GM12878 (cell line): ENCODE results near the gene RAB31. TPM values are rescaled to one million over a fixed set of nuclear protein-coding genes. Genes with fewer than 3 reads are reported as not detected.

ENCODE experiments used
- ATAC-seq: fragments of 200-7000 bp; cut with Tn5 transposase; 3 replicates; pipeline ENCODE4 v1.9.1; 2020; ENCODE audit warnings: mild to moderate bottlenecking, moderate library complexity
- BruUV-seq: library from RNA; stranded (reverse); fragments of 400-500 nt; replicated peaks from 2 replicates; lab custom pipeline; 2021; lab: Mats Ljungman, UMichigan
- CTCF ChIA-PET: fragments of 300-600 bp; sonication (Branson Sonifier 250); formaldehyde crosslinking; extraction: SDS; loops from one replicate; lab custom pipeline; 2021; ENCODE audit warnings: inconsistent platforms; lab: Yijun Ruan, JAX
- POLR2A ChIA-PET: fragments of 350-600 bp; formaldehyde crosslinking; extraction: SDS; loops from one replicate; lab custom pipeline; 2021; ENCODE audit warnings: inconsistent platforms; lab: Charles Lee
- RAD21 ChIA-PET: fragments of 300-600 bp; sonication (Branson Sonifier 250); formaldehyde crosslinking; loops from one replicate; lab custom pipeline; 2023; ENCODE audit warnings: antibody characterized with exemption; ENCODE audit not compliant: unreplicated experiment; lab: Charles Lee
- SMC1A ChIA-PET: fragments of 300-600 bp; sonication (Branson Sonifier 250); formaldehyde crosslinking; loops from one replicate; lab custom pipeline; 2023; ENCODE audit not compliant: unreplicated experiment, uncharacterized antibody; lab: Charles Lee
- DNase-seq: peaks from one replicate; pipeline ENCODE4 v3.0.0-alpha.2; 2011; ENCODE audit warnings: low read depth, low spot score
- FAIRE-seq: peaks from 3 replicates; lab custom pipeline; 2011; peaks lifted over from hg19 to GRCh38; lab: Jason Lieb, UNC
- H2AFZ ChIP-seq: 2 replicates; pipeline ENCODE4 v1.6.0; 2011; ENCODE audit warnings: low read depth, low read length, control low read depth; ENCODE audit not compliant: control insufficient read depth
- H3K27ac ChIP-seq: 2 replicates; pipeline ENCODE4 v1.5.1; 2011; ENCODE audit warnings: control low read depth; ENCODE audit not compliant: control insufficient read depth, insufficient read depth
- H3K27me3 ChIP-seq, 2 experiments: replicated peaks in 1 of 2; 2 replicates each; pipeline versions ENCODE4 v1.6.0 to v1.6.1; 2011; ENCODE audit warnings: low read length in 1 of 2; ENCODE audit not compliant: control insufficient read depth in 2 of 2, insufficient read depth in 2 of 2
- H3K36me3 ChIP-seq, 2 experiments: 2 replicates each; pipeline ENCODE4 v1.5.1; 2011; ENCODE audit warnings: low read length in 1 of 2; ENCODE audit not compliant: control insufficient read depth in 2 of 2, insufficient read depth in 2 of 2
- H3K4me1 ChIP-seq: 2 replicates; pipeline ENCODE4 v1.6.1; 2011; ENCODE audit warnings: mild to moderate bottlenecking, low read length, moderate library complexity, mixed read lengths; ENCODE audit not compliant: control insufficient read depth, insufficient read depth
- H3K4me2 ChIP-seq: 2 replicates; pipeline ENCODE4 v1.6.0; 2011; ENCODE audit warnings: control low read depth; ENCODE audit not compliant: control insufficient read depth, insufficient read depth
- H3K4me3 ChIP-seq: fragments of 200-600 bp; sonication (generic); 2 replicates; pipeline ENCODE4 v1.5.1; 2016
- H3K79me2 ChIP-seq: 2 replicates; pipeline ENCODE4 v1.6.0; 2011; ENCODE audit warnings: low read length; ENCODE audit not compliant: control insufficient read depth, insufficient read depth
- H3K9ac ChIP-seq: 2 replicates; pipeline ENCODE4 v1.8.0; 2011; ENCODE audit warnings: low read length, control low read depth, mixed read lengths; ENCODE audit not compliant: control insufficient read depth, insufficient read depth
- H3K9me3 ChIP-seq: replicated peaks from 3 replicates; pipeline ENCODE4 v1.5.1; 2011; ENCODE audit warnings: mild to moderate bottlenecking, low read length; ENCODE audit not compliant: control insufficient read depth, insufficient read depth
- H4K20me1 ChIP-seq: 2 replicates; pipeline ENCODE4 v1.6.0; 2011; ENCODE audit not compliant: control insufficient read depth, insufficient read depth
- BCL11A ChIP-seq: IDR thresholded peaks from 2 replicates; pipeline ENCODE4 v1.6.1; 2011; ENCODE audit warnings: low read depth, low read length
- BMI1 ChIP-seq: fragments of 450-650 bp; IDR thresholded peaks from 2 replicates; pipeline ENCODE4 v1.6.1; 2016; ENCODE audit warnings: mild to moderate bottlenecking, moderate library complexity, borderline replicate concordance
- BRCA1 ChIP-seq: IDR thresholded peaks from 2 replicates; pipeline ENCODE4 v1.6.1; 2011; ENCODE audit warnings: low read depth, low read length, improper control_type of control experiment
- ELK1 ChIP-seq: IDR thresholded peaks from 2 replicates; pipeline ENCODE4 v1.6.1; 2012; ENCODE audit warnings: low read depth, low read length, improper control_type of control experiment
- HDAC2 ChIP-seq: fragments of 200-600 bp; sonication (generic); IDR thresholded peaks from 2 replicates; pipeline ENCODE4 v1.6.1; 2017
- IRF4 ChIP-seq: IDR thresholded peaks from 2 replicates; pipeline ENCODE4 v1.6.1; 2011; ENCODE audit warnings: low read depth, low read length
- JUNB ChIP-seq: IDR thresholded peaks from 2 replicates; pipeline ENCODE4 v1.6.1; 2016; ENCODE audit warnings: antibody characterized with exemption, mild to moderate bottlenecking
- LARP7 ChIP-seq: fragments of 450-650 bp; IDR thresholded peaks from 2 replicates; pipeline ENCODE4 v1.6.1; 2017; ENCODE audit warnings: mild to moderate bottlenecking
- MEF2B ChIP-seq: fragments of 450-650 bp; IDR thresholded peaks from 2 replicates; pipeline ENCODE4 v1.6.1; 2018; ENCODE audit warnings: mild to moderate bottlenecking, moderate library complexity; ENCODE audit not compliant: partially characterized antibody, poor library complexity, severe bottlenecking
- MXI1 ChIP-seq: fragments of 150-350 bp; IDR thresholded peaks from 2 replicates; pipeline ENCODE4 v1.6.1; 2011; ENCODE audit warnings: low read depth, mild to moderate bottlenecking, inconsistent platforms, low read length, improper control_type of control experiment
- NR2C2 ChIP-seq: IDR thresholded peaks from 2 replicates; pipeline ENCODE4 v1.6.1; 2011; ENCODE audit warnings: borderline replicate concordance, low read depth; ENCODE audit not compliant: control insufficient read depth, insufficient read length
- PAX5 ChIP-seq: IDR thresholded peaks from 2 replicates; pipeline ENCODE4 v1.6.1; 2011; ENCODE audit warnings: low read depth, low read length, borderline replicate concordance
- PKNOX1 ChIP-seq: fragments of 450-650 bp; IDR thresholded peaks from 2 replicates; pipeline ENCODE4 v1.6.1; 2016; ENCODE audit warnings: mild to moderate bottlenecking
- RAD51 ChIP-seq: fragments of 450-650 bp; IDR thresholded peaks from 2 replicates; pipeline ENCODE4 v1.6.1; 2016; ENCODE audit warnings: moderate library complexity, mild to moderate bottlenecking, inconsistent platforms
- RB1 ChIP-seq: fragments of 450-650 bp; formaldehyde crosslinking; IDR thresholded peaks from 2 replicates; pipeline ENCODE4 v1.6.1; 2017; ENCODE audit warnings: mild to moderate bottlenecking, borderline replicate concordance
- RBBP5 ChIP-seq: fragments of 200-600 bp; sonication (generic); conservative IDR thresholded peaks from 2 replicates; pipeline ENCODE4 v1.6.1; 2016
- RELB ChIP-seq: fragments of 450-650 bp; IDR thresholded peaks from 2 replicates; pipeline ENCODE4 v1.6.1; 2017; ENCODE audit warnings: low read depth, mild to moderate bottlenecking, moderate library complexity
- SRF ChIP-seq, 2 experiments: IDR thresholded peaks; 2 replicates each; pipeline ENCODE4 v1.6.1; 2011; ENCODE audit warnings: low read depth in 2 of 2, low read length in 2 of 2, mild to moderate bottlenecking in 1 of 2, moderate library complexity in 1 of 2
- TCF3 ChIP-seq: IDR thresholded peaks from 2 replicates; pipeline ENCODE4 v1.6.1; 2012; ENCODE audit warnings: low read depth, mild to moderate bottlenecking, low read length, borderline replicate concordance; ENCODE audit not compliant: insufficient read depth
- YBX1 ChIP-seq: fragments of 450-650 bp; IDR thresholded peaks from 2 replicates; pipeline ENCODE4 v1.6.1; 2016; ENCODE audit warnings: antibody characterized with exemption
- YY1 ChIP-seq: IDR thresholded peaks from 2 replicates; pipeline ENCODE4 v1.6.1; 2011; ENCODE audit warnings: low read depth, mild to moderate bottlenecking, low read length
- WGBS: methylation state at CpG from one replicate; pipeline ENCODE4 v1.1.6; 2016; ENCODE audit warnings: low lambda C conversion rate; ENCODE audit not compliant: insufficient replicate concordance, insufficient coverage; ENCODE audit errors: missing lambda C conversion rate; 5-methylcytosine and 5-hydroxymethylcytosine counted together
- in situ Hi-C: fragments of 300-500 bp; cut with MboI; formaldehyde crosslinking; loops from 9 replicates; pipeline ENCODE4 v1.14.3; 2018; ENCODE audit warnings: mixed read lengths
- intact Hi-C: fragments of 100-400 bp; cut with micrococcal nuclease; formaldehyde crosslinking; loops from one replicate; pipeline ENCODE4 v1.14.2; 2022; ENCODE audit not compliant: unreplicated experiment
- polyA plus RNA-seq, 11 experiments: library from polyadenylated mRNA; depleted of rRNA in 4 of 11; unstranded in 6 of 11; stranded (reverse) in 5 of 11; fragments of >200 nt; fragmentation: Nextera tagmentation in 4 of 11; fragmentation: Illumina TruSeq in 1 of 11; extraction: Ambion mirVana in 4 of 11; extraction: Trizol in 1 of 11; gene quantifications; 1 replicate in 1 of 11; 2 replicates in 10 of 11; pipeline versions ENCODE4 v1.2.1 to v1.2.3, GENCODE V29; 2011 to 2016; ENCODE audit warnings: inconsistent platforms in 2 of 11, missing spikeins in 2 of 11, low read depth in 1 of 11
- total RNA-seq, 4 experiments: library from RNA; depleted of rRNA in 3 of 4; stranded (reverse); fragments of >200 nt in 3 of 4; fragmentation: Illumina TruSeq in 1 of 4; extraction: Trizol in 1 of 4; gene quantifications; 2 replicates each; pipeline versions ENCODE4 v1.2.1 to v1.2.3, GENCODE V29; 2013 to 2021

The RAB31 gene
- total and polyA plus RNA-seq, 10 of the 15 experiments (the other 5 are each of a cell fraction or from before 2014, with no cell fraction given): 0.80 to 23.3 (median 12.2) TPM

GRCh38 chr18:9869715-9870430 is 161.8 kb downstream of the RAB31 start:
- Histone ChIP-seq H3K36me3 (no peaks in the 10 kb centered on the region), H3K4me3 (no peak overlapping the region), H3K79me2 (no peaks in the 10 kb centered on the region), H3K4me1 (peaks cover 11% of the 10 kb centered on the region), H3K27ac (no peak overlapping the region), H2AFZ (peak overlapping the region; percentile 15), H4K20me1 (no peaks in the 10 kb centered on the region), H3K27me3 (no peaks in the 10 kb centered on the region), H3K9me3 (peaks cover 7% of the 10 kb centered on the region; the same call in 2 of the 3 replicates), H3K9ac (no peak overlapping the region), H3K4me2 (peak overlapping the region; percentile 66)
- TF ChIP-seq MEF2B (no peak), YBX1 (no peak), NR2C2 (no peak), LARP7 (no peak), RBBP5 (no peak), ELK1 (no peak), RELB (no peak), YY1 (peak; percentile 73), PKNOX1 (no peak), MXI1 (no peak), IRF4 (peak; percentile 69; the same call in 1 of the 2 replicates), TCF3 (0 out of 2 replicates have a peak, but pooled peaks have one; percentile 20), BRCA1 (no peak), BCL11A (peak; percentile 33; the same call in 1 of the 2 replicates), JUNB (peak; percentile 84), BMI1 (no peak), RAD51 (no peak), PAX5 (0 out of 2 replicates have a peak, but pooled peaks have one; percentile 13), HDAC2 (no peak), RB1 (no peak), SRF (IDR thresholded peaks at IDR 0.05; ENCODE audit: low read depth in 2 of 2, low read length in 2 of 2) (0 out of 4 replicates have a peak, but pooled peaks of 1 of the 2 experiments have one; percentile 28)
- intact Hi-C loops (loop anchor here (10.0 kb wide), 1 partner anchor 75 kb away; no protein-coding TSS in a partner anchor), in situ Hi-C loops (no loop called here)
- FAIRE-seq: no peak
- 13% methylated on average over 9 of the region's 9 CpGs for WGBS
- BruUV-seq: no TSS peak
- peak; percentile 30 for DNase-seq
- RAD21 ChIA-PET: no interaction called here
- POLR2A ChIA-PET: interaction anchor here (0.6 to 0.8 kb wide), 2 partner anchors 257 to 551 kb away, joined by 3 to 4 read pairs; no protein-coding TSS in a partner anchor
- CTCF ChIA-PET: no interaction called here
- SMC1A ChIA-PET: interaction anchor here (0.5 to 1.2 kb wide), 3 partner anchors 8 to 336 kb away, joined by 3 to 5 read pairs (median 3); no protein-coding TSS in a partner anchor
- ATAC-seq: peak; percentile 73
